ENCODE measurements around the gene COL4A3.
"Not testable (repeated sequence)": the region's sequence is repeated elsewhere in the genome, so short reads cannot be mapped to it uniquely, and the experiment has no call there.

DNA sequence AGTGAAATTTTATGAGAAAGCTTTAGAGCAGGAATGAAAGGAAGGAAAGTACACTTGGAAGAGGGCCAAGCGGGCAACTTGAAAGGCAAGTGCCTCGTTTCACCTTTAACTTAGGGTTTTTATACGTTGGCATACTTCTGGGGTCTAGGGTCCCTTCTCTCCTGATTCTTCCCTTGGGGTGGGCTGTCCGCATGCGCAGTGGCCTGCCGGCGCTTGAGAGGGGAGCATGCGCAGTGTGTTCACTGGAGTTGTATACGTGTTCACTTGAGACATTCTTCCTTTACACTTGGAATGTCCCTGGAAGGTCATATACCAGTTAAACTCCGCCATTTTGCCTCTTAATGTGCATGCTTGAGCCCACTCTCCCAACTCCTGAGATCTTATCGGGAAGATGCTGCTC is 7.4 kb downstream of the COL4A3 start:
- TF ChIP-seq EZH2 (IDR thresholded peaks at IDR 0.05; ENCODE audit: insufficient read depth, poor library complexity, severe bottlenecking); EZH2phosphoT487 (IDR thresholded peaks at IDR 0.05; ENCODE audit: insufficient read depth, low read depth): not testable (repeated sequence)
